Trophoblast cell (in vitro differentiated cells and primary cell): Measurements from ENCODE around the gene GRAMD4.

Experiments
- DNase-seq, 2 donors: peaks; one replicate each; pipeline ENCODE4 v3.0.0-alpha.2; 2016
- H2AFZ ChIP-seq: 2 replicates; pipeline ENCODE4 v1.6.1; 2013; ENCODE audit warnings: low read length, moderate library complexity, mild to moderate bottlenecking; ENCODE audit not compliant: insufficient read depth, poor library complexity
- H2AK5ac ChIP-seq: 2 replicates; pipeline ENCODE4 v1.6.1; 2013; ENCODE audit warnings: mild to moderate bottlenecking, low read length
- H2BK120ac ChIP-seq: 2 replicates; pipeline ENCODE4 v1.6.1; 2013; ENCODE audit warnings: low read length, mild to moderate bottlenecking, moderate library complexity; ENCODE audit not compliant: insufficient read depth, poor library complexity
- H2BK12ac ChIP-seq: 2 replicates; pipeline ENCODE4 v1.6.1; 2013; ENCODE audit warnings: mild to moderate bottlenecking, low read length, moderate library complexity
- H2BK5ac ChIP-seq: 2 replicates; pipeline ENCODE4 v1.6.1; 2013; ENCODE audit warnings: low read length, low read depth, moderate library complexity, mild to moderate bottlenecking; ENCODE audit not compliant: poor library complexity
- H3K14ac ChIP-seq: 2 replicates; pipeline ENCODE4 v1.6.1; 2013; ENCODE audit warnings: mild to moderate bottlenecking, low read length
- H3K18ac ChIP-seq: 2 replicates; pipeline ENCODE4 v1.6.1; 2013; ENCODE audit warnings: mild to moderate bottlenecking, low read length
- H3K23ac ChIP-seq: 2 replicates; pipeline ENCODE4 v1.6.1; 2013; ENCODE audit warnings: low read length
- H3K27ac ChIP-seq: 2 replicates; pipeline ENCODE4 v1.5.1; 2013; ENCODE audit warnings: low read depth, mild to moderate bottlenecking, inconsistent platforms, low read length, moderate library complexity
- H3K27me3 ChIP-seq: 2 replicates; pipeline ENCODE4 v1.6.1; 2013; ENCODE audit warnings: inconsistent platforms, mild to moderate bottlenecking, low read length, moderate library complexity; ENCODE audit not compliant: insufficient read depth
- H3K36me3 ChIP-seq, 2 experiments: 1 replicate in 1 of 2; 2 replicates in 1 of 2; pipeline ENCODE4 v1.6.1; 2013; ENCODE audit warnings: low read length in 2 of 2, mild to moderate bottlenecking in 2 of 2, moderate library complexity in 1 of 2; ENCODE audit not compliant: insufficient read depth in 2 of 2, control insufficient read depth in 1 of 2
- H3K4ac ChIP-seq: 2 replicates; pipeline ENCODE4 v1.6.1; 2013; ENCODE audit warnings: low read depth, mild to moderate bottlenecking, low read length, moderate library complexity
- H3K4me1 ChIP-seq, 2 experiments: 1 replicate in 1 of 2; 2 replicates in 1 of 2; pipeline ENCODE4 v1.6.1; 2013; ENCODE audit warnings: low read length in 2 of 2, mild to moderate bottlenecking in 2 of 2, moderate library complexity in 1 of 2; ENCODE audit not compliant: insufficient read depth in 2 of 2, control insufficient read depth in 1 of 2
- H3K4me2 ChIP-seq: 2 replicates; pipeline ENCODE4 v1.6.1; 2013; ENCODE audit warnings: inconsistent platforms, mild to moderate bottlenecking, low read length, moderate library complexity
- H3K4me3 ChIP-seq: 2 replicates; pipeline ENCODE4 v1.5.1; 2013; ENCODE audit warnings: mild to moderate bottlenecking, low read depth, low read length, inconsistent platforms
- H3K79me1 ChIP-seq: one replicate; pipeline ENCODE4 v1.6.1; 2013; ENCODE audit warnings: low read length
- H3K79me2 ChIP-seq: 2 replicates; pipeline ENCODE4 v1.6.1; 2013; ENCODE audit warnings: low read length, mild to moderate bottlenecking; ENCODE audit not compliant: control insufficient read depth, insufficient read depth, poor library complexity
- H3K9ac ChIP-seq: 2 replicates; pipeline ENCODE4 v1.6.1; 2013; ENCODE audit warnings: mild to moderate bottlenecking, low read length
- H3K9me3 ChIP-seq: 2 replicates; pipeline ENCODE4 v1.6.1; 2013; ENCODE audit warnings: low read depth, mild to moderate bottlenecking, control low read depth, inconsistent platforms, low read length; ENCODE audit not compliant: insufficient read depth
- H4K12ac ChIP-seq: 2 replicates; pipeline ENCODE4 v1.6.1; 2013; ENCODE audit warnings: low read depth, mild to moderate bottlenecking, low read length, moderate library complexity
- H4K8ac ChIP-seq: 2 replicates; pipeline ENCODE4 v1.6.1; 2013; ENCODE audit warnings: low read depth, mild to moderate bottlenecking, low read length, moderate library complexity
- H4K91ac ChIP-seq: one replicate; pipeline ENCODE4 v1.6.1; 2013; ENCODE audit warnings: low read depth, mild to moderate bottlenecking, low read length, moderate library complexity
- WGBS: extraction: QIAGEN DNeasy Blood & Tissue Kit; methylation state at CpG from one replicate; pipeline ENCODE4 v1.1.7; 2013; ENCODE audit warnings: missing lambda C conversion rate; ENCODE audit not compliant: insufficient read length, insufficient coverage; ENCODE audit errors: extremely low coverage; 5-methylcytosine and 5-hydroxymethylcytosine counted together

Gene GRAMD4

GRCh38 chr22:46583571-46583970 is 36.6 kb upstream of the GRAMD4 start:
- no peak overlapping the region for H2BK120ac ChIP-seq
- H3K9ac ChIP-seq = no peak overlapping the region
- no CpG with 5 or more reads among the region's 11 CpGs for WGBS
- no peak overlapping the region for H3K18ac ChIP-seq
- no peaks in the 10 kb centered on the region for H3K36me3 ChIP-seq
- H3K9me3 ChIP-seq = peaks cover 10% of the 10 kb centered on the region
- H4K91ac ChIP-seq = no peak overlapping the region
- no peak overlapping the region for H3K4ac ChIP-seq
- no peak overlapping the region for H3K4me2 ChIP-seq
- no peak overlapping the region for H3K23ac ChIP-seq
- no peak overlapping the region for H2BK12ac ChIP-seq
- peaks cover 3 to 9% of the 10 kb centered on the region in 2 experiments for H3K4me1 ChIP-seq
- H3K14ac ChIP-seq = no peak overlapping the region
- H3K79me1 ChIP-seq = no peaks in the 10 kb centered on the region
- H4K8ac ChIP-seq = no peak overlapping the region
- no peak for DNase-seq
- H3K79me2 ChIP-seq = peaks cover 3% of the 10 kb centered on the region
- no peak overlapping the region for H2AK5ac ChIP-seq
- H2BK5ac ChIP-seq = no peak overlapping the region
- H3K27me3 ChIP-seq = no peaks in the 10 kb centered on the region
- H3K27ac ChIP-seq = no peak overlapping the region
- no peak overlapping the region for H2AFZ ChIP-seq
- no peak overlapping the region for H3K4me3 ChIP-seq
- no peak overlapping the region for H4K12ac ChIP-seq

DNA sequence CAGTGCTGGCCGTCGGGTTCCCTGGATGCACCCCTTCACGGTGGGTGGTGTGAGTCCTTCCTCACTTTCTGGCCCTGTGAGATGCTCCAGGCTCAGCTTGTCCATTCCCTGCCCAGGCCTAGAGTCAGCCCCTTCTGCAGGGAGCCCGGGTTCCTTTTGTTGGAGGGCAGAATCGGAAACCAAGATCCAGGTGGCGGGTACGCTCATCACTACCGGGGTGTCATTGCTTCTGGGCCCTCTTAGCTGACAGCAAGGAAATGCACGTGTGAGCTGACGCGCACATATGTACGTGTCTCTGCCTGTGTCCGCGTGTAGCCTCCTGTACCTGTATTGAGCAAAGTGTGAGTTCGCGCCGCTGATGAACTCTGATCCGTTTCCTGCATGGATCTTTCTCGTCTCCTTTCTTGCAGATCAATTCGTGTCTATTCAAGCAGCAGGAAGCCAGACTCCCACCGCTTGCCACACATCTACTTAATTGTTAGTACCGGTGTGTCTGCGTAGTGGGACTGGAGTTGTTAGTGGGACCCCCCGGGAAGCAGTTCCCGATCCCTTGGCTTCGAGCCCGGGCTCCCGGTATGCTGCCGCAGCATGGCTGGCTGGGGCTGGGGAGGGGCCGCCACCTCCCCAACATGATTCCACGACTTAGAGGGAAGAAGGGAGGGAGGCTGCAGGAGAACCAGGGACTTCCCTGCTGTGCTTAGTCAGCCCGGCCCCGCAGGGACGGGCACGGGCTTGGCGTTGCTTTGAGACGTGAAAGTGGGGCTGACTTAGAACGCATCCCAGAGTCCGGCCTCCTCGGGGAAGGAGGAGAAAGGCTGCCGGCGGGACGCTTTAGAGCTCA is 35.9 kb upstream of the GRAMD4 start:
- Histone ChIP-seq H2AFZ (no peak overlapping the region), H3K14ac (no peak overlapping the region), H4K12ac (no peak overlapping the region), H2AK5ac (no peak overlapping the region), H3K36me3 (no peaks in the 10 kb centered on the region), H4K8ac (no peak overlapping the region), H3K79me1 (no peaks in the 10 kb centered on the region), H3K4me1 (peaks cover 0 to 2% of the 10 kb centered on the region in 2 experiments), H3K9ac (no peak overlapping the region), H2BK120ac (no peak overlapping the region), H3K23ac (no peak overlapping the region), H2BK5ac (no peak overlapping the region), H3K4ac (no peak overlapping the region), H3K18ac (no peak overlapping the region), H3K27me3 (no peaks in the 10 kb centered on the region), H3K4me3 (no peak overlapping the region), H2BK12ac (no peak overlapping the region), H3K27ac (no peak overlapping the region), H3K4me2 (no peak overlapping the region), H4K91ac (no peak overlapping the region), H3K9me3 (peaks cover 11% of the 10 kb centered on the region), H3K79me2 (peaks cover 3% of the 10 kb centered on the region)
- no CpG with 5 or more reads among the region's 43 CpGs for WGBS
- DNase-seq = no peak

- H3K36me3 ChIP-seq = no peaks in the 10 kb centered on the region
- H3K18ac ChIP-seq = no peak overlapping the region
- H4K91ac ChIP-seq = no peak overlapping the region
- H3K27ac ChIP-seq = no peak overlapping the region
- H2AFZ ChIP-seq = no peak overlapping the region
- H2BK120ac ChIP-seq = no peak overlapping the region
- no peak overlapping the region for H3K4me2 ChIP-seq
- H3K4me3 ChIP-seq = no peak overlapping the region
- WGBS = no CpG with 5 or more reads among the region's 19 CpGs
- H3K23ac ChIP-seq = no peak overlapping the region
- no peak overlapping the region for H2BK5ac ChIP-seq
- H3K14ac ChIP-seq = no peak overlapping the region
- no peak overlapping the region for H3K4ac ChIP-seq
- H3K27me3 ChIP-seq = no peaks in the 10 kb centered on the region
- H3K79me1 ChIP-seq = no peaks in the 10 kb centered on the region
- no peaks in the 10 kb centered on the region for H3K4me1 ChIP-seq
- peaks cover 9% of the 10 kb centered on the region for H3K9me3 ChIP-seq
- H3K79me2 ChIP-seq = peaks cover 3% of the 10 kb centered on the region
- H4K12ac ChIP-seq = no peak overlapping the region
- no peak for DNase-seq
- H2BK12ac ChIP-seq = no peak overlapping the region
- no peak overlapping the region for H4K8ac ChIP-seq
- H3K9ac ChIP-seq = no peak overlapping the region
- H2AK5ac ChIP-seq = no peak overlapping the region
Observed at GRCh38 chr22:46585340-46586122, 34.7 kb upstream of the GRAMD4 start.

GRCh38 chr22:46586123-46586519 is 34.1 kb upstream of the GRAMD4 start:
- Histone ChIP-seq H3K4me1 (no peaks in the 10 kb centered on the region), H2BK12ac (no peak overlapping the region), H4K12ac (no peak overlapping the region), H3K4ac (no peak overlapping the region), H3K9ac (no peak overlapping the region), H4K91ac (no peak overlapping the region), H2BK120ac (no peak overlapping the region), H3K14ac (no peak overlapping the region), H3K4me3 (no peak overlapping the region), H3K18ac (no peak overlapping the region), H2AK5ac (no peak overlapping the region), H3K9me3 (peaks cover 9% of the 10 kb centered on the region), H2BK5ac (no peak overlapping the region), H3K79me2 (peaks cover 3% of the 10 kb centered on the region), H3K79me1 (no peaks in the 10 kb centered on the region), H3K4me2 (no peak overlapping the region), H3K23ac (no peak overlapping the region), H3K36me3 (no peaks in the 10 kb centered on the region), H3K27me3 (no peaks in the 10 kb centered on the region), H2AFZ (no peak overlapping the region), H4K8ac (no peak overlapping the region), H3K27ac (no peak overlapping the region)
- WGBS = no CpG with 5 or more reads among the region's 12 CpGs
- no peak for DNase-seq
